HepG2 (cell line): ENCODE data around the gene PRICKLE2. TPM values are rescaled to one million over a fixed set of nuclear protein-coding genes. Genes with fewer than 3 reads are reported as not detected.

ENCODE experiments used
- ATAC-seq: fragments of 200-7000 bp; cut with Tn5 transposase; 3 replicates; pipeline ENCODE4 v1.9.1; 2020; ENCODE audit warnings: mild to moderate bottlenecking, moderate library complexity
- BruUV-seq: library from RNA; stranded (reverse); fragments of 400-500 nt; replicated peaks from 2 replicates; lab custom pipeline; 2021; lab: Mats Ljungman, UMichigan
- CTCF ChIA-PET: fragments of 300-600 bp; formaldehyde crosslinking; extraction: SDS; loops from one replicate; lab custom pipeline; 2021; ENCODE audit warnings: low total read pairs, inconsistent platforms, low intra/inter-chr PET ratio; lab: Yijun Ruan, JAX
- POLR2A ChIA-PET: fragments of 350-600 bp; sonication (Branson Sonifier 250); formaldehyde crosslinking; loops from one replicate; lab custom pipeline; 2020; ENCODE audit warnings: antibody characterized with exemption, inconsistent platforms; lab: Yijun Ruan, JAX
- DNase-seq: peaks from one replicate; pipeline ENCODE4 v3.0.0-alpha.2; 2015; ENCODE audit warnings: low spot score
- FAIRE-seq: peaks from 3 replicates; lab custom pipeline; 2011; peaks lifted over from hg19 to GRCh38; lab: Jason Lieb, UNC
- H2AFZ ChIP-seq: one replicate; pipeline ENCODE4 v1.6.1; 2011; ENCODE audit warnings: low read length, inconsistent platforms
- H3K27ac ChIP-seq: fragments of 300-600 bp; 3 replicates; pipeline ENCODE4 v1.8.0; 2011; ENCODE audit warnings: mixed run types, mild to moderate bottlenecking, mixed read lengths, low read length, inconsistent platforms; ENCODE audit not compliant: insufficient read depth; ENCODE audit errors: extremely low read length
- H3K27me3 ChIP-seq, 2 experiments: fragments of 200-600 bp in 1 of 2; 2 replicates in 1 of 2; 3 replicates in 1 of 2; pipeline versions ENCODE4 v1.6.0 to v1.8.0; 2011; ENCODE audit warnings: low read length in 2 of 2, mild to moderate bottlenecking in 2 of 2, moderate library complexity in 2 of 2, inconsistent platforms in 1 of 2; ENCODE audit not compliant: insufficient read depth in 2 of 2, control insufficient read depth in 1 of 2
- H3K36me3 ChIP-seq, 2 experiments: fragments of 200-600 bp in 1 of 2; replicated peaks in 1 of 2; 2 replicates in 1 of 2; 3 replicates in 1 of 2; pipeline versions ENCODE4 v1.5.1 to v1.8.0; 2011; ENCODE audit warnings: low read length in 2 of 2, inconsistent platforms in 1 of 2; ENCODE audit not compliant: insufficient read depth in 2 of 2, control insufficient read depth in 1 of 2
- H3K4me1 ChIP-seq: 2 replicates; pipeline ENCODE4 v1.5.1; 2012; ENCODE audit warnings: low read length, inconsistent platforms; ENCODE audit not compliant: insufficient read depth
- H3K4me2 ChIP-seq: 2 replicates; pipeline ENCODE4 v1.6.0; 2011; ENCODE audit warnings: low read depth, low read length, inconsistent platforms
- H3K4me3 ChIP-seq, 3 experiments: fragments of 200-600 bp in 1 of 3; sonication (generic), shearing (Covaris generic) in 1 of 3; replicated peaks in 1 of 3; 2 replicates each; pipeline ENCODE4 v1.5.1; 2011 to 2016; ENCODE audit warnings: low read length in 3 of 3, inconsistent platforms in 2 of 3, low read depth in 2 of 3, mild to moderate bottlenecking in 2 of 3, control low read depth in 1 of 3, mixed read lengths in 1 of 3; ENCODE audit not compliant: insufficient read depth in 1 of 3
- H3K79me2 ChIP-seq: one replicate; pipeline ENCODE4 v1.6.1; 2011; ENCODE audit warnings: low read length, inconsistent platforms; ENCODE audit not compliant: insufficient read depth
- H3K9ac ChIP-seq: 2 replicates; pipeline ENCODE4 v1.6.0; 2011; ENCODE audit warnings: mild to moderate bottlenecking, low read depth, low read length, inconsistent platforms; ENCODE audit not compliant: insufficient read depth
- H3K9me3 ChIP-seq: 2 replicates; pipeline ENCODE4 v1.5.1; 2012; ENCODE audit warnings: mild to moderate bottlenecking, low read length
- H4K20me1 ChIP-seq: 2 replicates; pipeline ENCODE4 v1.6.0; 2011; ENCODE audit warnings: inconsistent platforms, mild to moderate bottlenecking, low read length, moderate library complexity; ENCODE audit not compliant: insufficient read depth
- ATF1 ChIP-seq: IDR thresholded peaks from 2 replicates; pipeline ENCODE4 v1.6.1; 2016; ENCODE audit warnings: mild to moderate bottlenecking, control low read depth
- HIC2 ChIP-seq: sonication (generic); formaldehyde crosslinking; IDR thresholded peaks from 2 replicates; pipeline ENCODE4 v1.9.0; 2022; ENCODE audit warnings: low read depth, missing genetic modification reagents
- NR2F2 ChIP-seq: IDR thresholded peaks from 2 replicates; pipeline ENCODE4 v1.6.1; 2012; ENCODE audit warnings: low read depth, inconsistent platforms, borderline replicate concordance
- UBTF ChIP-seq: sonication (generic); formaldehyde crosslinking; IDR thresholded peaks from 2 replicates; pipeline ENCODE4 v1.4.0; 2020; ENCODE audit warnings: mild to moderate bottlenecking, missing genetic modification reagents
- ZNF142 ChIP-seq: sonication (generic); formaldehyde crosslinking; IDR thresholded peaks from 2 replicates; pipeline ENCODE4 v1.4.0; 2020; ENCODE audit warnings: missing genetic modification reagents
- ZNF235 ChIP-seq: sonication (generic); formaldehyde crosslinking; IDR thresholded peaks from 2 replicates; pipeline ENCODE4 v1.8.1; 2023; ENCODE audit warnings: mild to moderate bottlenecking, missing genetic modification reagents, borderline replicate concordance
- ZNF281 ChIP-seq: sonication (generic); formaldehyde crosslinking; IDR thresholded peaks from 2 replicates; pipeline ENCODE4 v1.4.0; 2020; ENCODE audit warnings: missing genetic modification reagents, borderline replicate concordance
- ZNF460 ChIP-seq: sonication (generic); formaldehyde crosslinking; IDR thresholded peaks from 2 replicates; pipeline ENCODE4 v1.5.1; 2020; ENCODE audit warnings: missing genetic modification reagents, mild to moderate bottlenecking, borderline replicate concordance
- ZNF768 ChIP-seq: sonication (generic); formaldehyde crosslinking; IDR thresholded peaks from 2 replicates; pipeline ENCODE4 v1.4.0; 2020; ENCODE audit warnings: missing genetic modification reagents
- WGBS: methylation state at CpG from one replicate; pipeline ENCODE4 v1.1.6; 2017; ENCODE audit warnings: low lambda C conversion rate; 5-methylcytosine and 5-hydroxymethylcytosine counted together
- in situ Hi-C: cut with HindIII; loops from 2 replicates; pipeline ENCODE4 v1.10.0; 2017; ENCODE audit warnings: low pct_unique_long_range_greater_than_20kb; ENCODE audit not compliant: extremely low pct_ligation_motif_present
- intact Hi-C: fragments of 100-400 bp; cut with micrococcal nuclease; formaldehyde crosslinking; loops from one replicate; pipeline ENCODE4 v1.10.0; 2022; ENCODE audit not compliant: unreplicated experiment
- polyA plus RNA-seq, 8 experiments: library from polyadenylated mRNA; depleted of rRNA in 3 of 8; stranded (reverse) in 7 of 8; unstranded in 1 of 8; fragments of >200 nt; fragmentation: Illumina TruSeq in 4 of 8; extraction: Trizol in 4 of 8; gene quantifications; 2 replicates each; pipeline versions ENCODE4 v1.2.1 to v1.2.3, GENCODE V29; 2011 to 2016; ENCODE audit warnings: low read depth in 4 of 8, missing spikeins in 1 of 8, mixed read lengths in 1 of 8; ENCODE audit not compliant: insufficient read depth in 1 of 8
- total RNA-seq, 5 experiments: library from RNA; depleted of rRNA; stranded (reverse); fragments of >200 nt; fragmentation: Illumina TruSeq; extraction: Trizol; gene quantifications; 2 replicates each; pipeline ENCODE4 v1.2.3, GENCODE V29; 2016; ENCODE audit warnings: low read depth in 1 of 5
- TF ChIP-seq, protein P1 (sequence below): sonication (generic); formaldehyde crosslinking; IDR thresholded peaks from 2 replicates; pipeline ENCODE4 v1.8.0; 2022; ENCODE audit warnings: missing genetic modification reagents, mild to moderate bottlenecking, borderline replicate concordance

Gene PRICKLE2
- total and polyA plus RNA-seq, 2 of the 13 experiments (the other 11 are each of a cell fraction or from before 2014, with no cell fraction given): 0.01 to 0.07 TPM

- Histone ChIP-seq H3K27me3 (no peaks in the 10 kb centered on the region), H2AFZ (no peak overlapping the region), H3K4me3 (no peak overlapping the region), H4K20me1 (no peaks in the 10 kb centered on the region), H3K36me3 (no peaks in the 10 kb centered on the region), H3K9ac (no peak overlapping the region), H3K9me3 (no peaks in the 10 kb centered on the region), H3K27ac (no peak overlapping the region), H3K79me2 (no peaks in the 10 kb centered on the region), H3K4me2 (no peak overlapping the region), H3K4me1 (peaks cover 33% of the 10 kb centered on the region)
- in situ Hi-C loops (no loop called here), intact Hi-C loops (no loop called here)
- ATAC-seq: no peak
- ChIA-PET CTCF (no interaction called here), POLR2A (no interaction called here)
- 48% methylated on average over 3 of the region's 3 CpGs for WGBS
- no TSS peak for BruUV-seq
- no peak for DNase-seq
- no peak for FAIRE-seq
- TF ChIP-seq NR2F2 (no peak), ZNF142 (no peak), ZNF768 (CRISPR knock-in tag) (no peak), ZNF460 (CRISPR knock-in tag) (no peak), HIC2 (CRISPR knock-in tag) (no peak), ZNF235 (CRISPR knock-in tag) (no peak), ATF1 (no peak), UBTF (CRISPR knock-in tag) (no peak), ZNF281 (CRISPR knock-in tag) (no peak)
- TF ChIP-seq, protein P1, sequence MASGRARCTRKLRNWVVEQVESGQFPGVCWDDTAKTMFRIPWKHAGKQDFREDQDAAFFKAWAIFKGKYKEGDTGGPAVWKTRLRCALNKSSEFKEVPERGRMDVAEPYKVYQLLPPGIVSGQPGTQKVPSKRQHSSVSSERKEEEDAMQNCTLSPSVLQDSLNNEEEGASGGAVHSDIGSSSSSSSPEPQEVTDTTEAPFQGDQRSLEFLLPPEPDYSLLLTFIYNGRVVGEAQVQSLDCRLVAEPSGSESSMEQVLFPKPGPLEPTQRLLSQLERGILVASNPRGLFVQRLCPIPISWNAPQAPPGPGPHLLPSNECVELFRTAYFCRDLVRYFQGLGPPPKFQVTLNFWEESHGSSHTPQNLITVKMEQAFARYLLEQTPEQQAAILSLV (CRISPR knock-in tag): no peak
Measured at GRCh38 chr3:64104691-64105111, 120.6 kb downstream of the PRICKLE2 start.
